PFSK-1 (cell line): ENCODE measurements around the gene FAM9B.

ENCODE experiments used
- FOXP2 ChIP-seq: optimal IDR thresholded peaks from 2 replicates; pipeline ENCODE3; 2011; ENCODE audit warnings: borderline replicate concordance, control low read depth, inconsistent platforms; ENCODE audit not compliant: insufficient read depth; ENCODE audit errors: extremely low read length, extremely low read depth
- POLR2AphosphoS5 ChIP-seq: IDR thresholded peaks from 2 replicates; pipeline ENCODE4 v1.6.1; 2012; ENCODE audit warnings: low read depth, mild to moderate bottlenecking, control low read depth, low read length, moderate library complexity
- SIN3A ChIP-seq: IDR thresholded peaks from 2 replicates; pipeline ENCODE4 v1.6.1; 2012; ENCODE audit warnings: mild to moderate bottlenecking, low read length, moderate library complexity, borderline replicate concordance; ENCODE audit not compliant: insufficient read depth
- TAF1 ChIP-seq: IDR thresholded peaks from 2 replicates; pipeline ENCODE4 v1.6.1; 2012; ENCODE audit warnings: low read length, control low read depth, borderline replicate concordance; ENCODE audit not compliant: insufficient read depth
- TF ChIP-seq, protein P1 (sequence below), 2 experiments: IDR thresholded peaks; 2 replicates each; pipeline versions ENCODE4 v1.6.1 to v1.8.0; 2011 to 2012; ENCODE audit warnings: low read depth in 2 of 2, low read length in 2 of 2, control low read depth in 1 of 2, inconsistent platforms in 1 of 2, mild to moderate bottlenecking in 1 of 2, moderate library complexity in 1 of 2; ENCODE audit not compliant: insufficient read depth in 1 of 2

The FAM9B gene

DNA sequence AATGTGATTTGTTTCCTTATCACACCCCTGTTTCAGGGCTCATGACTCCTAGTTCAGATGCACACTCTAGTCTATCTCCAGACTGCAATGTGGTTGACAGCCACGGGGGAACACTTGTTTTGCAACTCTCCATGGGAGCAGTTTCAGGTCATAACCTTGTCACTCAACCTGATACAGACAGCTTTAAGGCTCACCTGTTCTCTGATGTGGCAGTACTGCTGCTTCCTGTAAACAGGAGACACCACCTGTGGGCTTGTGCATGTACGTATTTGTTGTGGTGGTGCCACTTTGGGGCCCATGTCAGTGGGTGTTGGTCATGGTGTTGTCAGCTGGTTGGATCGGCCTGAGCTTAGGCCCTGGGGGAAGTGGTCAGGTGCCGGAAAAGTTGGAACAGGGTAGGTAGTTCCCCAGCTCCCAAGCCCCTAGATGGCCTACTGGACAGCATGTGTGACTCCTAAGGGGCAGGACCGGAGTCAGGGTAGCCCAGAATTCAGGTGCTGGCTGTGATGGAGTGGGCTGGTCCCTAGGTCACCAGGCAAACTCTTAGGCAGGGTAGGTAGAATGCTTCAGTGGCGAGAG lies 46.2 kb downstream of the FAM9B start:
- TF ChIP-seq TAF1: no peak

DNA sequence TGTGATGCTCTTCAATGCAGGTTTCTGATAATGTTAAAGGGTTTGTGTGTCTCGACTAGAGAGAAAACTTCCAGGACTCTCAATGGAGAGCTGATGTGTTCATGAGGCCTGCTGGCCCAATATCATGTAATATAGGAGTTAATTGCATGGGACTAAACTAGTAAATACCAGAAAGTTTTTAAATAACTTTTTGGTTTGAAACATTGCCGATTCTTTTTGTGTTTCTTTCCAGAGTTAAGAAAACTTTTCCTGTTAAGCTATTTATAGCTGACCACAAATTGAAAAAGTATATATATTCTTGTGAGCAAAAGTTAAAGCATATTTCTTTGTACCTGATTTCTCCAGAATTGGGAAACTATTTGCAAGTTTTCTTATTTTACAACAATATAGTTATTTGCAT lies 49.7 kb downstream of the FAM9B start:
- TF ChIP-seq, protein P1, sequence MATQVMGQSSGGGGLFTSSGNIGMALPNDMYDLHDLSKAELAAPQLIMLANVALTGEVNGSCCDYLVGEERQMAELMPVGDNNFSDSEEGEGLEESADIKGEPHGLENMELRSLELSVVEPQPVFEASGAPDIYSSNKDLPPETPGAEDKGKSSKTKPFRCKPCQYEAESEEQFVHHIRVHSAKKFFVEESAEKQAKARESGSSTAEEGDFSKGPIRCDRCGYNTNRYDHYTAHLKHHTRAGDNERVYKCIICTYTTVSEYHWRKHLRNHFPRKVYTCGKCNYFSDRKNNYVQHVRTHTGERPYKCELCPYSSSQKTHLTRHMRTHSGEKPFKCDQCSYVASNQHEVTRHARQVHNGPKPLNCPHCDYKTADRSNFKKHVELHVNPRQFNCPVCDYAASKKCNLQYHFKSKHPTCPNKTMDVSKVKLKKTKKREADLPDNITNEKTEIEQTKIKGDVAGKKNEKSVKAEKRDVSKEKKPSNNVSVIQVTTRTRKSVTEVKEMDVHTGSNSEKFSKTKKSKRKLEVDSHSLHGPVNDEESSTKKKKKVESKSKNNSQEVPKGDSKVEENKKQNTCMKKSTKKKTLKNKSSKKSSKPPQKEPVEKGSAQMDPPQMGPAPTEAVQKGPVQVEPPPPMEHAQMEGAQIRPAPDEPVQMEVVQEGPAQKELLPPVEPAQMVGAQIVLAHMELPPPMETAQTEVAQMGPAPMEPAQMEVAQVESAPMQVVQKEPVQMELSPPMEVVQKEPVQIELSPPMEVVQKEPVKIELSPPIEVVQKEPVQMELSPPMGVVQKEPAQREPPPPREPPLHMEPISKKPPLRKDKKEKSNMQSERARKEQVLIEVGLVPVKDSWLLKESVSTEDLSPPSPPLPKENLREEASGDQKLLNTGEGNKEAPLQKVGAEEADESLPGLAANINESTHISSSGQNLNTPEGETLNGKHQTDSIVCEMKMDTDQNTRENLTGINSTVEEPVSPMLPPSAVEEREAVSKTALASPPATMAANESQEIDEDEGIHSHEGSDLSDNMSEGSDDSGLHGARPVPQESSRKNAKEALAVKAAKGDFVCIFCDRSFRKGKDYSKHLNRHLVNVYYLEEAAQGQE (IDR thresholded peaks at IDR 0.05; ENCODE audit: insufficient read depth in 1 of 2, low read depth in 2 of 2, low read length in 2 of 2): no peak
- no peak for TF ChIP-seq POLR2AphosphoS5
- no peak for TF ChIP-seq TAF1
- no peak for TF ChIP-seq FOXP2
- no peak for TF ChIP-seq SIN3A

DNA sequence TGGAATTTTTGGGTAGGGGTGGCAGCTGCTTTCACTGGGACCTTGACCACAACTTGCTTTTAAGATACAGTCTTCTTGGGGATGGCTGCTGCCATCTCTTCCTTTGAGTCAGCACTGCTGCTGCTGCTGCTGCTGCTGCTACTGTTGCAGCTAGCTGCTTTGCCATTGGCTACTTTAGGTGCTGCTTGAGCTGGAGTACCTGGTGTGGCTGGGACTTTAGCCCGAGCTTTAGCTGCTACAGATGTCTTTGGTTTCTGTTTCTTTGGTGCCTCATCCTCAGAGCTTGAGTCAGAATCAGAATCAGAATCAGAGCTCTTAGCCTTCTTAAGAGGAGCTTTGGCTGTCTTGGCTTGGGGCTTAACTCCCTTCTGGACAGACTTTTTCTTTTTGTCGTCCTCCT lies 52.2 kb downstream of the FAM9B start:
- TF ChIP-seq, protein P1 (IDR thresholded peaks at IDR 0.05; ENCODE audit: insufficient read depth in 1 of 2, low read depth in 2 of 2, low read length in 2 of 2): no peak
- TF ChIP-seq TAF1 (no peak), FOXP2 (no peak), POLR2AphosphoS5 (no peak), SIN3A (no peak)

DNA sequence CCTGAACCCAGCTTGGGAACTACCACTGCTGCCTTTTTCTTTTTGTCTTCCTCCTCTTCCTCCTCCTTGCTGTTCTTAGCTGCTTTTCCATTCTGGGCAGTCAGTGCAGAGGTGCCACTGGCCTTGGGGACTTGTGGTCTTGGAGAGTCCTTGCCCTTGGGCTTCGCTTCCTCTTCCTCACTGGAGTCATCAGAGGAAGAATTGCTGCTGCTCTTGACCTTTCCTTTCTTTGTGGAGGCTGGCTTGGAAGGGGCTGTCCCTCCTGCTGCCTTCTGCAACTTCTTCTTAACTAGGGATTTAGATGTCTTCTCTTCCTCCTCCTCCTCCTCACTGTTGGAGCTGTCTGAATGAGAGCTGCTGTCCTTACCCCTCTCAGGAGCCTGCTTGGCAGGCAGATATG lies 53.2 kb downstream of the FAM9B start:
- no peak for TF ChIP-seq POLR2AphosphoS5
- TF ChIP-seq TAF1: no peak
- TF ChIP-seq SIN3A: no peak
- TF ChIP-seq, protein P1 (IDR thresholded peaks at IDR 0.05; ENCODE audit: insufficient read depth in 1 of 2, low read depth in 2 of 2, low read length in 2 of 2): no peak
- no peak for TF ChIP-seq FOXP2
